HK-2 (cell line): Measurements from ENCODE around the gene MEGF9.
"Not testable (repeated sequence)": the region's sequence is repeated elsewhere in the genome, so short reads cannot be mapped to it uniquely, and the experiment has no call there.

Experiments used
- DNase-seq: peaks from one replicate; pipeline ENCODE4 v3.0.0-alpha.2; 2018; ENCODE audit not compliant: unreplicated experiment

Gene MEGF9

GRCh38 chr9:120572472-120572871 is 141.8 kb downstream of the MEGF9 start:
- no peak for DNase-seq

GRCh38 chr9:120571443-120572257 is 142.6 kb downstream of the MEGF9 start:
- DNase-seq, result no peak

GRCh38 chr9:120570296-120570695 is 144.0 kb downstream of the MEGF9 start:
- no peak for DNase-seq

- no peak for DNase-seq
Observed at GRCh38 chr9:120569556-120569955, 144.7 kb downstream of the MEGF9 start.

- no peak for DNase-seq
Observed at GRCh38 chr9:120568816-120569215, 145.5 kb downstream of the MEGF9 start.

- no peak for DNase-seq
Observed at GRCh38 chr9:120567874-120568273, 146.4 kb downstream of the MEGF9 start.

- DNase-seq, result no peak
Observed at GRCh38 chr9:120567081-120567480, 147.2 kb downstream of the MEGF9 start.

- no peak for DNase-seq
Observed at GRCh38 chr9:120564589-120564988, 149.7 kb downstream of the MEGF9 start.

- DNase-seq, result no peak
Observed at GRCh38 chr9:120562861-120563443, 151.3 kb downstream of the MEGF9 start.

- DNase-seq, result no peak
Observed at GRCh38 chr9:120561709-120562108, 152.6 kb downstream of the MEGF9 start.

- no peak for DNase-seq
Observed at GRCh38 chr9:120559546-120559945, 154.7 kb downstream of the MEGF9 start.

GRCh38 chr9:120558454-120558853 is 155.8 kb downstream of the MEGF9 start:
- DNase-seq, result no peak

GRCh38 chr9:120557205-120557604 is 157.1 kb downstream of the MEGF9 start:
- DNase-seq, result no peak

GRCh38 chr9:120556775-120557174 is 157.5 kb downstream of the MEGF9 start:
- no peak for DNase-seq

GRCh38 chr9:120555839-120556238 is 158.4 kb downstream of the MEGF9 start:
- DNase-seq, result no peak

- not testable (repeated sequence) for DNase-seq
Observed at GRCh38 chr9:120552210-120552704, 162.0 kb downstream of the MEGF9 start.
